ENCODE data around the gene P3H3. TPM values are rescaled to one million over a fixed set of nuclear protein-coding genes. Genes with fewer than 3 reads are reported as not detected.

Gene P3H3
- total and polyA plus RNA-seq, 9 of the 15 experiments (the other 6 are each of a cell fraction or from before 2014, with no cell fraction given), result 0.03 to 15.0 (median 4.8) TPM

DNA sequence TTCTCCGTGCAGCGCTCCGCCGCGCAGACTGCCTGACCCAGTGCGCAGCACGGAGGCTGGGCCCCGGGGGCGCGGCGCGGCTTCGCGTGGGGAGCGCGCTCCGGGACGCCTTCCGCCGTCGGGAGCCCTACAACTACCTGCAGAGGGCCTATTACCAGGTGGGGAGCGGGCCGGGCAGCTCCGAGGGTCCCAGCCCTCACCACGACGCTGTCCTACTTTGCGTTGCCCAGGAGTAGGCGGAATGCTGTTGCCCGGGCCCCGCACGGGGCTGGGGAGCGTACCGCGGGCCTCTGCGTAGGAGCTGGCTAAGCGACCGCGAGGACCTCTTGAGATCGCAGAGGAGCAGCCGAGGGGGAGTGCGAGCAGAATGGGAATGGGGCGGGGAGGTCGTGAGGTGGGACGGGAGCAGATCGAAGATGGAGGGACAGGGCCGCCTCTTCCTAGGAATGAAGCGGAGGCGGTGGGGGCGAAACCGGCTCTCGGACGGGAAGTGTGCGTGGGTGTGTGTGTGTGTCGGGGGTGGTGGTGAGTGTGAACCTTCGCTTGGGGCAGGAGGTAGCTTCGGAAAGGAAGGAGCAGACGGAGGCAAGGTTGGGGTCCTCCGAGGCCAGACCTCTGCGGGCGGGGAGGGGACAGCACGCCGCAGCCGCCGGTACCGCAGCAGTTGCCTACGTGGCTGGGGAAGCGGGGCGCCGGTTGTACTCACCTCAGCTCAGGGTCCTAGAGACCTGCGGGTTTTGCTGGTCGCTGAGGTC lies 751 bp downstream of the P3H3 start (continued):
- TF ChIP-seq NKRF (IDR thresholded peaks at IDR 0.05; ENCODE audit: borderline replicate concordance) (peak; percentile 45; the same call in 1 of the 2 replicates), POLR2A (conservative IDR thresholded peaks at IDR 0.05) (peak; percentile 63), MCM2 (IDR thresholded peaks at IDR 0.05; ENCODE audit: low read depth) (no peak), CXXC5 (CRISPR knock-in tag; IDR thresholded peaks at IDR 0.05) (peak; percentile 48), ARID4B (CRISPR knock-in tag; IDR thresholded peaks at IDR 0.05) (peak; percentile 51; the same call in 1 of the 2 replicates), BCOR (IDR thresholded peaks at IDR 0.05) (peak; percentile 40; the same call in 1 of the 2 replicates), E2F6 (IDR thresholded peaks at IDR 0.05; ENCODE audit: borderline replicate concordance in 1 of 2, extremely low read depth in 1 of 2, insufficient read depth in 1 of 2, insufficient read length in 1 of 2, low read depth in 1 of 2, low read length in 1 of 2, poor library complexity in 1 of 2, severe bottlenecking in 1 of 2) (peak; percentile 20 to 29), KDM4B (IDR thresholded peaks at IDR 0.05; ENCODE audit: borderline replicate concordance in 2 of 2, low read depth in 1 of 2) (0 out of 4 replicates have a peak, but pooled peaks of 1 of the 2 experiments have one; percentile 11), PPARD (CRISPR knock-in tag; IDR thresholded peaks at IDR 0.05) (no peak), HMGN3 (IDR thresholded peaks at IDR 0.05; ENCODE audit: borderline replicate concordance, extremely low read depth, insufficient read length, low read depth, low read length) (no peak), PHF8 (IDR thresholded peaks at IDR 0.05; ENCODE audit: borderline replicate concordance, low read length) (peak; percentile 35; the same call in 1 of the 2 replicates), RBFOX2 (IDR thresholded peaks at IDR 0.05; ENCODE audit: low read depth, low read length) (peak; percentile 78; the same call in 1 of the 2 replicates), NR3C1 (CRISPR knock-in tag; IDR thresholded peaks at IDR 0.05) (no peak), TOE1 (IDR thresholded peaks at IDR 0.05; ENCODE audit: borderline replicate concordance) (peak; percentile 81; the same call in 1 of the 2 replicates), TOE1 (CRISPR knock-in tag; IDR thresholded peaks at IDR 0.05; ENCODE audit: borderline replicate concordance, low read depth) (no peak), FOXP1 (CRISPR knock-in tag; IDR thresholded peaks at IDR 0.05) (0 out of 2 replicates have a peak, but pooled peaks have one; percentile 5)
- TF ChIP-seq, protein P1, sequence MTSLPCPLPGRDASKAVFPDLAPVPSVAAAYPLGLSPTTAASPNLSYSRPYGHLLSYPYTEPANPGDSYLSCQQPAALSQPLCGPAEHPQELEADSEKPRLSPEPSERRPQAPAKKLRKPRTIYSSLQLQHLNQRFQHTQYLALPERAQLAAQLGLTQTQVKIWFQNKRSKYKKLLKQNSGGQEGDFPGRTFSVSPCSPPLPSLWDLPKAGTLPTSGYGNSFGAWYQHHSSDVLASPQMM (CRISPR knock-in tag; IDR thresholded peaks at IDR 0.05), result no peak

Data from K562 (cell line).